Measurements from ENCODE around the gene GDPGP1. TPM values are rescaled to one million over a fixed set of nuclear protein-coding genes. Genes with fewer than 3 reads are reported as not detected.

GDPGP1 gene
- total RNA-seq, 1 experiment from 2014 or later = 22.8 TPM

GRCh38 chr15:90232196-90232595, 1.8 kb upstream of the GDPGP1 start:
- peak overlapping the region; percentile 99 for H3K27ac ChIP-seq (ENCODE audit: low read length)
- CTCF ChIA-PET = interaction anchor here (0.6 to 1.3 kb wide), 3 partner anchors 56 to 292 kb away, joined by 3 to 5 read pairs (median 4); no protein-coding TSS in a partner anchor

GRCh38 chr15:90232941-90233386, 1.0 kb upstream of the GDPGP1 start:
- POLR2A ChIA-PET = interaction anchor here (0.6 to 1.9 kb wide), 4 partner anchors 16 to 983 kb away, joined by 3 to 10 read pairs (median 6); partner anchors contain the start of genes NGRN and TTLL13
- intact Hi-C loops (cut with micrococcal nuclease; ENCODE audit: unreplicated experiment) = no loop called here
- Histone ChIP-seq H3K27ac (ENCODE audit: low read length) (peak overlapping the region; percentile 99), H3K27me3 (ENCODE audit: control insufficient read depth, insufficient read depth, low read length) (no peaks in the 10 kb centered on the region), H3K4me1 (ENCODE audit: control insufficient read depth, insufficient read depth, low read length) (peaks cover 49% of the 10 kb centered on the region), H3K36me3 (ENCODE audit: control insufficient read depth, insufficient read depth, low read length) (no peaks in the 10 kb centered on the region; the same call in 1 of the 2 replicates), H3K9me3 (ENCODE audit: control insufficient read depth, insufficient read depth, low read depth, low read length) (no peaks in the 10 kb centered on the region), H3K4me3 (ENCODE audit: low read depth in 2 of 2, low read length in 2 of 2) (peak overlapping the region; percentile 75 to 85)
- no TSS peak for BruUV-seq (replicated peaks)
- TF ChIP-seq SIN3A (IDR thresholded peaks at IDR 0.05; ENCODE audit: borderline replicate concordance, insufficient read depth, low read depth, low read length) = no peak
- no peak for TF ChIP-seq TCF7L2 (IDR thresholded peaks at IDR 0.05; ENCODE audit: low read depth, low read length)
- no peak; the same call in 1 of the 2 replicates for TF ChIP-seq POLR2AphosphoS5 (IDR thresholded peaks at IDR 0.05; ENCODE audit: low read depth, low read length)
- TF ChIP-seq CTCF (IDR thresholded peaks at IDR 0.05) = no peak; the same call in 1 of the 2 replicates
- no peak for TF ChIP-seq REST (IDR thresholded peaks at IDR 0.05; ENCODE audit: insufficient read depth in 1 of 2, low read depth in 2 of 2, low read length in 1 of 2)
- CTCF ChIA-PET = interaction anchor here (0.6 to 1.3 kb wide), 6 partner anchors 12 to 292 kb away, joined by 3 to 5 read pairs (median 4); no protein-coding TSS in a partner anchor
- DNase-seq (ENCODE audit: low read depth, low spot score) = no peak
- no peak for ATAC-seq
- in situ Hi-C loops (cut with HindIII; ENCODE audit: low pct_unique_long_range_greater_than_20kb, low sequenced_read_pairs) = no loop called here

More at GRCh38 chr15:90232196-90232595, 1.8 kb upstream of the GDPGP1 start:
- TF ChIP-seq SIN3A (IDR thresholded peaks at IDR 0.05; ENCODE audit: borderline replicate concordance, insufficient read depth, low read depth, low read length) (peak; percentile 84; the same call in 1 of the 2 replicates), POLR2AphosphoS5 (IDR thresholded peaks at IDR 0.05; ENCODE audit: low read depth, low read length) (peak; percentile 67), REST (IDR thresholded peaks at IDR 0.05; ENCODE audit: insufficient read depth in 1 of 2, low read depth in 2 of 2, low read length in 1 of 2) (no peak)
- POLR2A ChIA-PET = interaction anchor here (0.7 to 1.9 kb wide), 3 partner anchors 16 to 983 kb away, joined by 3 to 8 read pairs (median 3); partner anchors contain the start of gene TTLL13
- peaks cover 56% of the 10 kb centered on the region for H3K4me1 ChIP-seq (ENCODE audit: control insufficient read depth, insufficient read depth, low read length)
- H3K9me3 ChIP-seq (ENCODE audit: control insufficient read depth, insufficient read depth, low read depth, low read length) = no peaks in the 10 kb centered on the region
- H3K36me3 ChIP-seq (ENCODE audit: control insufficient read depth, insufficient read depth, low read length) = peaks cover 5% of the 10 kb centered on the region; the same call in 1 of the 2 replicates
- no peaks in the 10 kb centered on the region for H3K27me3 ChIP-seq (ENCODE audit: control insufficient read depth, insufficient read depth, low read length)
- in situ Hi-C loops (cut with HindIII; ENCODE audit: low pct_unique_long_range_greater_than_20kb, low sequenced_read_pairs) = no loop called here
- intact Hi-C loops (cut with micrococcal nuclease; ENCODE audit: unreplicated experiment) = no loop called here
- no TSS peak for BruUV-seq (replicated peaks)
- H3K4me3 ChIP-seq (ENCODE audit: low read depth in 2 of 2, low read length in 2 of 2) = peak overlapping the region; percentile 75 to 85
- ATAC-seq (no peak), DNase-seq (ENCODE audit: low read depth, low spot score) (no peak)
